ENCODE data around the gene OR51B6. TPM values are rescaled to one million over a fixed set of nuclear protein-coding genes. Genes with fewer than 3 reads are reported as not detected.
"Not testable (repeated sequence)": the region's sequence is repeated elsewhere in the genome, so short reads cannot be mapped to it uniquely, and the experiment has no call there.

Gene OR51B6
- total RNA-seq = not detected in 2 replicates
- 0.08 TPM for polyA plus RNA-seq (2012)

GRCh38 chr11:5351208-5351607 lies at the start of gene OR51B6:
Gene OR51B6, plus strand, starts transcription at chr11:5351508. Its CDS starts 0 bp downstream, at chr11:5351508.
- DNase-seq (ENCODE audit: low read depth) = no peak

GRCh38 chr11:5301846-5302245 lies 49.5 kb upstream of the OR51B6 start, which contains the start of gene OR51B4:
Gene OR51B4, minus strand, starts transcription at chr11:5301946. Its CDS starts 0 bp downstream, at chr11:5301946.
- no peak for DNase-seq (ENCODE audit: low read depth)

- no peak for DNase-seq (ENCODE audit: low read depth)
Observed at GRCh38 chr11:5303626-5304025, 47.7 kb upstream of the OR51B6 start.

GRCh38 chr11:5304046-5304445 lies 47.3 kb upstream of the OR51B6 start:
- DNase-seq (ENCODE audit: low read depth) = no peak

- DNase-seq (ENCODE audit: low read depth) = no peak
Observed at GRCh38 chr11:5307256-5308019, 43.9 kb upstream of the OR51B6 start.

- DNase-seq (ENCODE audit: low read depth) = no peak
Observed at GRCh38 chr11:5310423-5310822, 40.9 kb upstream of the OR51B6 start.

GRCh38 chr11:5313326-5314023 lies 37.8 kb upstream of the OR51B6 start:
- not testable (repeated sequence) for DNase-seq (ENCODE audit: low read depth)

- DNase-seq (ENCODE audit: low read depth) = no peak
Observed at GRCh38 chr11:5317292-5317691, 34.0 kb upstream of the OR51B6 start.

GRCh38 chr11:5324197-5324596 lies 27.1 kb upstream of the OR51B6 start, which contains the start of gene OR51B2:
Gene OR51B2, minus strand, starts transcription at chr11:5324297. Its CDS starts 0 bp downstream, at chr11:5324297.
- DNase-seq (ENCODE audit: low read depth) = no peak

GRCh38 chr11:5335170-5335569 lies 16.1 kb upstream of the OR51B6 start:
- no peak for DNase-seq (ENCODE audit: low read depth)

- no peak for DNase-seq (ENCODE audit: low read depth)
Observed at GRCh38 chr11:5336331-5336730, 15.0 kb upstream of the OR51B6 start.

- DNase-seq (ENCODE audit: low read depth) = not testable (repeated sequence)
Observed at GRCh38 chr11:5337253-5337652, 14.1 kb upstream of the OR51B6 start.

GRCh38 chr11:5339771-5340322 lies 11.5 kb upstream of the OR51B6 start:
- DNase-seq (ENCODE audit: low read depth) = no peak

- no peak for DNase-seq (ENCODE audit: low read depth)
Observed at GRCh38 chr11:5343474-5344335, 7.6 kb upstream of the OR51B6 start, which contains the start of gene OR51B5. Gene OR51B5, minus strand, starts transcription at chr11:5343524. Its CDS starts 0 bp downstream, at chr11:5343524.

- no peak for DNase-seq (ENCODE audit: low read depth)
Observed at GRCh38 chr11:5345831-5346230, 5.5 kb upstream of the OR51B6 start.

GRCh38 chr11:5348551-5349194 lies 2.6 kb upstream of the OR51B6 start:
- no peak for DNase-seq (ENCODE audit: low read depth)

- no peak for DNase-seq (ENCODE audit: low read depth)
Observed at GRCh38 chr11:5349550-5349949, 1.8 kb upstream of the OR51B6 start.

GRCh38 chr11:5356031-5356430 lies 4.7 kb downstream of the OR51B6 start:
- not testable (repeated sequence) for DNase-seq (ENCODE audit: low read depth)

- DNase-seq (ENCODE audit: low read depth) = no peak
Observed at GRCh38 chr11:5362017-5362625, 10.8 kb downstream of the OR51B6 start.

- DNase-seq (ENCODE audit: low read depth) = no peak
Observed at GRCh38 chr11:5363679-5364078, 12.4 kb downstream of the OR51B6 start.

All from myocyte (in vitro differentiated cells).